Measurements from ENCODE around the gene SCTR. TPM values are rescaled to one million over a fixed set of nuclear protein-coding genes. Genes with fewer than 3 reads are reported as not detected.
A peak's percentile ranks its signal among the peaks of the same experiment; 100 is the strongest.

SCTR gene
- total and polyA plus RNA-seq, 2 of the 13 experiments (the other 11 are each of a cell fraction or from before 2014, with no cell fraction given): not detected

GRCh38 chr2:119488245-119489214, 35.8 kb downstream of the SCTR start (continued):
- TF ChIP-seq NR3C1 (CRISPR knock-in tag; IDR thresholded peaks at IDR 0.05) (no peak), ZNF501 (CRISPR knock-in tag; IDR thresholded peaks at IDR 0.05) (peak; percentile 6; the same call in 1 of the 2 replicates), AGO2 (optimal IDR thresholded peaks at IDR 0.05; ENCODE audit: low read depth, low read length) (no peak), DR1 (CRISPR knock-in tag; IDR thresholded peaks at IDR 0.05) (no peak), ZNF253 (CRISPR knock-in tag; IDR thresholded peaks at IDR 0.05; ENCODE audit: borderline replicate concordance) (no peak), ZKSCAN5 (CRISPR knock-in tag; IDR thresholded peaks at IDR 0.05) (no peak), SCMH1 (CRISPR knock-in tag; IDR thresholded peaks at IDR 0.05; ENCODE audit: borderline replicate concordance) (no peak), HNRNPUL1 (IDR thresholded peaks at IDR 0.05; ENCODE audit: low read depth, low read length) (no peak), SIN3B (IDR thresholded peaks at IDR 0.05; ENCODE audit: low read length) (no peak), ZFP1 (CRISPR knock-in tag; IDR thresholded peaks at IDR 0.05) (no peak), ZNF776 (CRISPR knock-in tag; IDR thresholded peaks at IDR 0.05) (0 out of 2 replicates have a peak, but pooled peaks have one; percentile 18), ZNF235 (CRISPR knock-in tag; IDR thresholded peaks at IDR 0.05; ENCODE audit: borderline replicate concordance) (no peak), PHF20 (CRISPR knock-in tag; IDR thresholded peaks at IDR 0.05) (no peak), HDAC6 (IDR thresholded peaks at IDR 0.05; ENCODE audit: low read depth, low read length) (no peak), NAIF1 (CRISPR knock-in tag; IDR thresholded peaks at IDR 0.05; ENCODE audit: borderline replicate concordance) (no peak), ZNF33B (CRISPR knock-in tag; IDR thresholded peaks at IDR 0.05) (no peak; the same call in 1 of the 2 replicates), ZBTB8A (CRISPR knock-in tag; IDR thresholded peaks at IDR 0.05; ENCODE audit: borderline replicate concordance, low read depth) (no peak), DRAP1 (CRISPR knock-in tag; IDR thresholded peaks at IDR 0.05) (no peak), ZNF317 (CRISPR knock-in tag; IDR thresholded peaks at IDR 0.05) (no peak)
- TF ChIP-seq, protein P1, sequence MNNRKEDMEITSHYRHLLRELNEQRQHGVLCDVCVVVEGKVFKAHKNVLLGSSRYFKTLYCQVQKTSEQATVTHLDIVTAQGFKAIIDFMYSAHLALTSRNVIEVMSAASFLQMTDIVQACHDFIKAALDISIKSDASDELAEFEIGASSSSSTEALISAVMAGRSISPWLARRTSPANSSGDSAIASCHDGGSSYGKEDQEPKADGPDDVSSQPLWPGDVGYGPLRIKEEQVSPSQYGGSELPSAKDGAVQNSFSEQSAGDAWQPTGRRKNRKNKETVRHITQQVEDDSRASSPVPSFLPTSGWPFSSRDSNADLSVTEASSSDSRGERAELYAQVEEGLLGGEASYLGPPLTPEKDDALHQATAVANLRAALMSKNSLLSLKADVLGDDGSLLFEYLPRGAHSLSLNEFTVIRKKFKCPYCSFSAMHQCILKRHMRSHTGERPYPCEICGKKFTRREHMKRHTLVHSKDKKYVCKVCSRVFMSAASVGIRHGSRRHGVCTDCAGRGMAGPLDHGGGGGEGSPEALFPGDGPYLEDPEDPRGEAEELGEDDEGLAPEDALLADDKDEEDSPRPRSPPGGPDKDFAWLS (CRISPR knock-in tag; IDR thresholded peaks at IDR 0.05; ENCODE audit: borderline replicate concordance): no peak
- TF ChIP-seq, protein P2, sequence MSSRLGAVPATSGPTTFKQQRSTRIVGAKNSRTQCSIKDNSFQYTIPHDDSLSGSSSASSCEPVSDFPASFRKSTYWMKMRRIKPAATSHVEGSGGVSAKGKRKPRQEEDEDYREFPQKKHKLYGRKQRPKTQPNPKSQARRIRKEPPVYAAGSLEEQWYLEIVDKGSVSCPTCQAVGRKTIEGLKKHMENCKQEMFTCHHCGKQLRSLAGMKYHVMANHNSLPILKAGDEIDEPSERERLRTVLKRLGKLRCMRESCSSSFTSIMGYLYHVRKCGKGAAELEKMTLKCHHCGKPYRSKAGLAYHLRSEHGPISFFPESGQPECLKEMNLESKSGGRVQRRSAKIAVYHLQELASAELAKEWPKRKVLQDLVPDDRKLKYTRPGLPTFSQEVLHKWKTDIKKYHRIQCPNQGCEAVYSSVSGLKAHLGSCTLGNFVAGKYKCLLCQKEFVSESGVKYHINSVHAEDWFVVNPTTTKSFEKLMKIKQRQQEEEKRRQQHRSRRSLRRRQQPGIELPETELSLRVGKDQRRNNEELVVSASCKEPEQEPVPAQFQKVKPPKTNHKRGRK (CRISPR knock-in tag; IDR thresholded peaks at IDR 0.05): no peak
- TF ChIP-seq, protein P3, sequence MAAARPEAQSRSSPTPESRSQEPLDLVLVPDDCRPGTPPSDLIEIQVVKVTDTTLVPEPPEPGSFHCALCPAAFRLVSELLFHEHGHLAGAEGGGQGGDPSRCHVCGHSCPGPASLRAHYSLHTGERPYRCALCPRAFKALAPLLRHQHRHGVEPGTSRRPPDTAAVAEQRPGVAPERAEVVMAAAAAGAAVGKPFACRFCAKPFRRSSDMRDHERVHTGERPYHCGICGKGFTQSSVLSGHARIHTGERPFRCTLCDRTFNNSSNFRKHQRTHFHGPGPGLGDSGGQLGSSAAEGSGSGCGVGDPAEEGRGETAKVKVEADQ (CRISPR knock-in tag; IDR thresholded peaks at IDR 0.05; ENCODE audit: borderline replicate concordance): no peak
- TF ChIP-seq, protein P4, sequence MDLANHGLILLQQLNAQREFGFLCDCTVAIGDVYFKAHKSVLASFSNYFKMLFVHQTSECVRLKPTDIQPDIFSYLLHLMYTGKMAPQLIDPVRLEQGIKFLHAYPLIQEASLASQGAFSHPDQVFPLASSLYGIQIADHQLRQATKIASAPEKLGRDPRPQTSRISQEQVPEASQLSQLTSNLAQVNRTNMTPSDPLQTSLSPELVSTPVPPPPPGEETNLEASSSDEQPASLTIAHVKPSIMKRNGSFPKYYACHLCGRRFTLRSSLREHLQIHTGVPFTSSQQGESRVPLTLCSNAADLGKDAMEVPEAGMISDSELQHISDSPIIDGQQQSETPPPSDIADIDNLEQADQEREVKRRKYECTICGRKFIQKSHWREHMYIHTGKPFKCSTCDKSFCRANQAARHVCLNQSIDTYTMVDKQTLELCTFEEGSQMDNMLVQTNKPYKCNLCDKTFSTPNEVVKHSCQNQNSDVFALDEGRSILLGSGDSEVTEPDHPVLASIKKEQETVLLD (CRISPR knock-in tag; IDR thresholded peaks at IDR 0.05; ENCODE audit: low read depth): no peak
